ENCODE results near the gene CHMP3.

CHMP3 gene

GRCh38 chr2:86523491-86523890 is 39.8 kb downstream of the CHMP3 start:
- no peak for TF ChIP-seq ZFX (IDR thresholded peaks at IDR 0.05)
- TF ChIP-seq CTCF (conservative IDR thresholded peaks at IDR 0.05): no peak
- H3K27ac ChIP-seq: no peak overlapping the region

GRCh38 chr2:86522711-86523110 is 40.5 kb downstream of the CHMP3 start:
- TF ChIP-seq ZFX (IDR thresholded peaks at IDR 0.05) (no peak), CTCF (conservative IDR thresholded peaks at IDR 0.05) (no peak)
- no peak overlapping the region for H3K27ac ChIP-seq

- no peak overlapping the region for H3K27ac ChIP-seq
- TF ChIP-seq CTCF (conservative IDR thresholded peaks at IDR 0.05) (no peak), ZFX (IDR thresholded peaks at IDR 0.05) (no peak)
Measured at GRCh38 chr2:86521922-86522321, 41.3 kb downstream of the CHMP3 start.

GRCh38 chr2:86520153-86520552 is 43.1 kb downstream of the CHMP3 start:
- no peak for TF ChIP-seq ZFX (IDR thresholded peaks at IDR 0.05)
- TF ChIP-seq CTCF (conservative IDR thresholded peaks at IDR 0.05): no peak
- H3K27ac ChIP-seq: no peak overlapping the region

- TF ChIP-seq ZFX (IDR thresholded peaks at IDR 0.05) (no peak), CTCF (conservative IDR thresholded peaks at IDR 0.05) (no peak)
- H3K27ac ChIP-seq: peak overlapping the region; percentile 48; the same call in 1 of the 2 replicates
Measured at GRCh38 chr2:86519349-86519748, 43.9 kb downstream of the CHMP3 start.

GRCh38 chr2:86518481-86518880 is 44.8 kb downstream of the CHMP3 start:
- no peak overlapping the region for H3K27ac ChIP-seq
- TF ChIP-seq CTCF (conservative IDR thresholded peaks at IDR 0.05): peak; percentile 31
- TF ChIP-seq ZFX (IDR thresholded peaks at IDR 0.05): no peak

GRCh38 chr2:86513948-86514660 is 49.1 kb downstream of the CHMP3 start:
- H3K27ac ChIP-seq: no peak overlapping the region
- no peak for TF ChIP-seq ZFX (IDR thresholded peaks at IDR 0.05)
- no peak for TF ChIP-seq CTCF (conservative IDR thresholded peaks at IDR 0.05)
